GM18499 (cell line): ENCODE measurements around the gene ABCG1.

Experiments used
- ATAC-seq: cut with Tn5 transposase; IDR thresholded peaks from one replicate; pipeline ENCODE4 v1.9.1; 2021; ENCODE audit warnings: moderate number of reproducible peaks; ENCODE audit not compliant: insufficient read depth, unreplicated experiment

Gene ABCG1

DNA sequence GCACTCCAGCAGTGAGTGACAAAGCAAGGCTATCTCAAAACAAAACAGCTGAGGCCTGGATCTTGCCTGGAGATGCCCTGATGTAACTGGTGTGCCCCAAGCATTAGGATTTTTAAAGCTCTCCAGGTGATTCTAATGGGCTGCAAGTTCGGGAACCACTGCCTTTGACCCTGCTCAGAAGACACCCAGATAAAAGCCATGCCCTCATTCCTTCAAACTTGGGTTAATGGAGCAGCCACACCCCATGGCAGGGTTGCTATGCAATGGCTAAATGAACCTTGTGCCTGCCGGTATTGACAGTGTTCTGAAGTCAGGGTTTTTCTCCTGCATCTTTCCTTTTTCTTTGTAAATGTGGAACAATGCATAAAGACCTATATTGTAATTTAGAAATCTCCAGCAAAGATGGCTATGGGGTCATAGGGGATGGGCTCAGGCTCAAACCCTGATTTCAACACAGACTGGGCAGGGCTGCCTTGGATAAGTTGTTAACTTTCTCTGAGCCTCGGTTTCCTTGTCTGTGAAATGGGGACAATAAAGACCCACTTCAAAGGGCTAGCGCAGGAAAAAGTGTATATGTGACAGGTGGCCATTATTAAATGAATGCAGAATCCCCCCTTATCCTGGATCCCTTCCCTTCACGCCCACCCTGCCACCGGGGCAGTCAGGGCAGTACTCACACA is 95.8 kb downstream of the ABCG1 start:
- ATAC-seq: no peak

DNA sequence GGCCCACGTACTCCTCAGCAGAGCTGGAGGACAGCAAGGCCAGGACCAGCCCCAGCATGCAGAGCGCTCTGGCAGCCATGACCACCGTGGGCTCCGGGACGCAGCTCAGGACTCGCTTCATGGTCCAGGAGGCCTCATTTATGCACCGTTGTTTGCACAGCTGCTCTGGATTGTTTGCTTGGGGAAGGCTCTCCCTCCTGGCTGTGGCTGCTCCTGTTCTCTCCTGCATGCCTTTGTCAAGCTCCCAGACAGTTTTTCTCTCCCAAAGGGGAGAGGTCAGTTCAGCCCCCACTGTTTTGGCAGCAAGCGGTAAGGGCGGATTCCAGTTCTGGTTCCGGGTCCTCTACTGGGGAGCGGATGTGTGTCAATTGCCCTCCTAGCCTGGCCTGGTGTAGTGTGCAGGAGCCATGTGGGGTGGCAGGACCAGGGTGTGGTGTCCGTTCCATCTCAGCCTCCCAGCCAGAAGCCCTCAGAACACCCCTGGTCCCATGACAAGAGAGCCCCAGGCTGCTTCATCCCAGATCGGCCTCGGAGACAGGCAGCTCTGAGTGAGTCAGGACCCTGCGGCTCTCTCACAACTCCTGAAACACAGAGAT is 96.5 kb downstream of the ABCG1 start, which contains the start of gene TFF3:
Gene TFF3 (minus strand): TSS at position 114 of the 596 bp plus-strand sequence. CDS start 35 bp downstream, at position 79.
- no peak for ATAC-seq

DNA sequence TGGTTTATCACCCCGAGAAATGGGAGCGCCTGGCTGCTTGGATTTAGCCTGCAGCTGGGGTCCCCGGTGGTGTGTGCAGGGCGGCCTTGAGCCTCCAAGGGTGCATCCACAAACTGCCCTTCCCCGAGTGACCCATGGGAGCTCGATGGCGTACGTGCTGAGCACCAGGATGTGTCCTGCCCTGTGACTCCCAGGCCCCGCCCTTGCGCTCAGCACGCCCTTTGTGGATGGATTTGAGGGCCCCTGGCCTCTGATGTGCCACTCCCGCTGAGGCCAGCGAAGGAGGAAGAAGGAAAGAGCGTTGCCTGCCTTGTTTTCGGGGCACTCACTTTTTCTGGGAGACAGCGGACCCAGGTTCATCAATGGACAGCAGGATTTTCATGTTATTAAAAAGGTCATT is 98.0 kb downstream of the ABCG1 start:
- no peak for ATAC-seq

DNA sequence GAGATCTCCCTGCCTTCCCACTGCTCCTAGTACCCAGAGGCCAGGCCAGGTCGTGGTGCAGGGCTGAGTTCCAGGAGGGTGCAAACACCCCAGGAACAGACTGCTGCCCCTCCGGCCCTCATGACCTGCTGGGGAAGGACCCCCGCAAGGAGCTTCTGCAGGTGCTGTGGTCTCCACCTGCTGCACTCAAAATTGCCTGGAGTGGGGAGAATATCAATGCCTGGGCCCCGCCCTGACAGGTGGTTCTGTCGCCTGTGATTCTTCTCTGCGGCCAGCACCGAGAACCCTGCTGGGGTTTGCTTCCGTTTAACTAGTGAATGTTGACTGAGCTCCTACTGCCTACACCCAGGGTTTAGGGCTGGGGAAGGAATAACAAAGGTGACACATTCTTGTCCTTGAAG is 98.4 kb downstream of the ABCG1 start:
- no peak for ATAC-seq

DNA sequence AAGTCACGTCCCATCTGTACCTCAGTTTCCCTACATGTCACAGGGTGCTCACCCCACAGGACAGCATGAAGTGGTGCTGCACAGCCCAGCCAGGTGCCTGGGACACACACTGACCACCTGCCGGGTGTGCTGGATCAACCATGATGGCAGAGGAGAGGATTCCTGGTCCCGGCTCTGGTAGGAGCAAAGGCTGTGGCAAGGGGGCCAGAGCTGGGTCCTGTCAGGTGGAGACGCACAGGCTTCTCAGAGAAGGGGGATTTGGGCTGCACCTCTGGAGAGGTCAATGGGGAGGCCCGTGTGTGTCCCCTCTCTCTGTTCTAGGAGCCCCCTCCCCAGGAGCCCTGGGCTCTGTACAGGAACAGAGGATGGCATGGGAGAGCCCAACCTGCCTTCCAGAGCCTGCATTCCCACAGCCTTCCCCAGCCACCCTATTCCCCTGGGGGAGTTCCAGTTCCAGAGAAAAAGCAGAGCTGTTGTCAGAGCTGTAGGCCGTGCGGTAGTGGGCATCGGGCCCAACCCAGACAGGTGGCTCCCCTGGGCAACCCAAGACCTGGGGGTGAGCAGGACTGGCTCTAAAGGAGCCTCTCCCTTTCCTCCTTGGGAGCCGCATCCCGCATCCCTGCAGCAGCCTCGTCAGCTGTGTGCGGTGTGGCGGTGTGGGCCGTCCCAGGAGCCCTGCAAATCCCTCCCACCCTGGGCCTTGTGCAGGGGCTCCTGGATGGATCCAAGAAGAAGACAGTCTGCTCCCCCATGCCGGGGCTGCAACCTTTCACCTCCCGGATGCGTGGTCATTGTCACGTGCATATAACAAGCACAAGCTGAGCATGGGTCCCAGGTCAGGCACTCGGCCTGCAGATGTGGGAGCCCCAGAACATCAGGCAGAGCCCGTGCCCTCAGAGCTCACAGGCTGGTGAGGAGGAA is 99.1 kb downstream of the ABCG1 start:
- ATAC-seq: no peak

DNA sequence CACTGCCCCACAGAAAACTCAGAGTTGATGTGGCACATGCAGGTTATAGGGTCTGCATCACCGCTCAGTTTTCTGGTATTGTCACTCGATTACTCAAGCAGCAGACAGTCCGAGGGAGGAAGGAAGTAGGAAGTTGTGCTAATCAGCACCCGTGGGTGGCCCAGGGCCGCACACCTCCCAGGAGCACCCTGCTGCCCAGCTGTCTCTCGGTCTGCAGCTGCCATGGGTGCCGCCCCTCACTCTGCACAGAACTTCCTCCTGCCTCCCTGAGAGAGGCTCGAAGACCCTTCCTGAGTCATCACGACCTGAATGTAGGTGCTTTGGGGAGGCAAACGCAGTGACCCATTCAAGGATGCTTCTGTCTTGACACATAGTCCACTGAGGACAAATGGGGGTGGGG is 100.4 kb downstream of the ABCG1 start:
- ATAC-seq: no peak

DNA sequence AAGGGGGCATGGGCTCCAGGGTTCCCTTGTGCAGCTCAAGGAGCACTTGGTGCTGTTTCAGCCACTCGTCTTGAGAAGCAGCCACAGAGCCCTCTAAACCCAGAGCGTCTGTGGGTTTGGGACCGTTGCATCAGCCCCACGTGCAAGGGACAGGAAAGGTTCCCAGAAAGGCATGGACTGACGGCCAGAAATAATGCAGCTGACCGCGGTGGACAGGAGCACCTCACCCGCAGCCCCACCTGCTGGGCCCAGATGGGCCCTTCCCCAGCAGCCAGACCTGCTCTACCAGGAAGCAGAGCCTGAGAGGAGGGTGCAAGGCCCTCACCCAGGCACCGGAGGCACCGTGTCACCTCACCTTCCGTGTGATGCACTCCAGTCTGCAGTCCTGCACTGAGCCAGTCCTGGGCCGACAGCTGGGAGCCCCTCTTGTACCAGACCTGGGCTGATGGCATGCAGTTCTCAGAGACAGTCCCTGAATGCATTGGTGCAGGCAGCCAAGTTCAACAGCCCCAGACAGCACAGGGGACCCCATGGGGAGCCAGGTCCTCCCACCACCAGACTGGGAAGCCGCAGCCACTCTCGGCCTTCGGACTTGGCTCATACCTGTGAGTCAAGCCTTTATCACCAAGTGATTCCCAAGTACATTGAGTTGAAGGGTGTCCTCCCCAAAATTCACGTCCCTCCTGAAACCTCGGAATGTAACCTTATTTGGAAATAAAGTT is 101.1 kb downstream of the ABCG1 start:
- ATAC-seq: no peak

DNA sequence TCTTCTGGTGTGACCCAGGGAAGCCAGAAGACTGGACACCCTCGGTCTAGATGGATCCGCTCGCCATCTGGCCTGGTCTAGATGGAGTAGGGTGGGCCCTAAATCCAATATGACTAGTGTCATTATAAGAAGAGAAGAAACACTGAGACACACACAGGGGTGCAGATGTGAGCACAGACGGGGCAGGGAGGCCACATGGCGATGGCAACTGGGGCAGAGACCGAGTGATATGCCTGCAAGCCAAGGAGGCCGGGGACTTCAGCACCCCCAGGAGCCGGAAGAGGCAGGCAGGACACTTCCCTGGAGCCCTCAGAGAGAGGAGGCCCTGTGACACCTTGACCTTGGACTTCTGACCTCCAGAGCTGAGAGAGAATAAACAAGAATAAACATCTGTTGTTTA is 101.9 kb downstream of the ABCG1 start:
- ATAC-seq: no peak

DNA sequence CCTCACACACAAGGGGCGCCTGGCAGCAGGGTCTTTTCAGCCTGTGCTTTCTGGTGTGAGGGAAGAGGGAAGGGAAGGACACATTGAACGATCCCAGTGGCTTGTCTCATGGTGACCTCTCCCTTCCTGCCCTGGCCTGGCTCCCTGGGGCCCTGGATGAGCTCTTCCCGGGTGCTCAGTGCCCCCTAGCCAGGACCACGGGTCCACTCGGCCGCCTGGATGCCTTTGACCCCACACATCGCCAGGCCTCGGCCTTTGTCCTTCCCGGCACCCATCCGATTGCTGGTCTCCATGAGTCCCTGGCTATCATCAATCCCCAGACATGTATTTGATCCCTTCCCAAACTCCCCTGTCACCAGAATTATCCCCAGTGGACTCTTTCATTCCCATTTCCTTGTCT is 102.3 kb downstream of the ABCG1 start:
- no peak for ATAC-seq

DNA sequence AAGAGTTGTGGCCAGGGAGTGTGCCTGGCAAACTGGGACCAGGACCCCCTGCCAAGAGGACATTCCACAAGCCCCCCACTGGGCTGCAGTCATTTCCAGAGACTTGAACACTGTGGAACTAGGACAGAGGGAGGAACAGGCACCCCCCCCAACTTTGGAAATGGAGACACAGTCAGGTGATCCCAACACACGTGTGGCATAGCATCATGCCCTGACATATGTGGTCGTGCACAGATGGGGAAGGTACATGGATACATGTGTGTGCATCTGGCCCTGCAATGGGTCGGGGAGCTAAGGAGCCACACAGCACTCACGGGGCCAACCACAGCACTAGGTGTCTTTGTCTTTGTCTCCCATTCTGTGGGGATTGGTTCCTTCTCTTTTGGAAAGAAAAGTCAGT is 102.9 kb downstream of the ABCG1 start:
- ATAC-seq: no peak

DNA sequence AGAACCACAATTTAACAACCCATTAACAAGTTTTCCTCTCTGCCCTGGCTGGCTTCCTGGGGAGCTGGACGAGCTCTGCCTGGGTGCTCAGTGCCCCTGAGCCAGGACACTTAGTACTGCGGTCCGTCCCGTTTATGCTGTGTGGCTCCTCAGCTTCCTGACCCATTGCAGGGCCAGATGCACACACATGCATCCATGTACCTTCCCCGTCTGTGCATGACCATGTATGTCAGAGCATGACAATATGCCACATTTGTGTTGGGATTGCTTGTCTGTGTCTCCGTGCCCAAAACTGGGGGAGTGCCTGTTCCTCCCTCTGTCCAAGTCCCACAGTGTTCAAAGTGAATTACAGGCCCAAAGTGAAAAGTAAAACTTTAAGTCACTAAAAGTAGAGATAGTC is 106.0 kb downstream of the ABCG1 start:
- no peak for ATAC-seq

DNA sequence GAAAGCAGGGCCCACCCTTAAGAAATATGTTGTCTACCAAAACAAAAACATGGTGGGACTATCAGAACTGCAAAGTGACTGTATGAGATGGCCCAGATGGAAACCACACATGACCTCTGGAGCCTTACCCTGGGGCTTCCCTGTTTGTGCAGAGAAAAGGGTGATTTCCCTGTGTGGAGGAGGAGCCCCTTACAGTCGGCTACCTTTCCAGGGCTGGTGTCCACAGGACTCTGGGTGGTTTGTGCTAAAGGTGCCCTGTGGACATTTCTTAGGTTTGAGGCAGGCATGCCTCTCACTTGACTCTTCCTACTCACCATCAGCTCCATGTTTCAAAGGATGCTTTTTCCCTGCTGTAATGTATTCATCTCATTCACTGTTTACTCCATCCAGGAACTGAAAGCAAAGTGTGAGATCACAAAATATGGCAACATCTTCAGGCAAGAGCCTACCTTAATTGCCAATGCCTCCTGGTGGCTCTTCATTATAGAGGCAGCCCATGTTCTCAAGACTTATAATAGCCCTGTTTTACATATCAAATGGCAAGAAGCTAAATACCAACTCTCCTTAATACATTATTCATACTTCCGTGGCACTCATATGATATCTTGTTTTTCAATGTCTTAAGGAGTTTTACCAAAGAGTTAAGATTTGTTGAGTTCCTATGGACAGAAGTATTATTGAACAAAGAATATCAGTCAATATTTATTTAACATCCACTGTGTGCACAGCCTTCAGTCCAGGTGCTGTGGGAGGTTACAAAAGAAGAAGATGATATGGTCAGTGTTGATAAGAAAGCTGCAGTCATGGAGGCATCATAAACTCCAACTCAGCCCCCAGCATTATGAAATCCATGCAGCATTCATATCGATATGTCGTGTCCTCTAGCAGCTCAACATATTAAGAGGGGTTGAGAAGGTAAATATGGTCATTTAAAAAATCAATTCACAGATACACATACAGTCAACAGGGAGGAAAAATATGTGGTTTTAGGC is 111.7 kb downstream of the ABCG1 start:
- no peak for ATAC-seq

DNA sequence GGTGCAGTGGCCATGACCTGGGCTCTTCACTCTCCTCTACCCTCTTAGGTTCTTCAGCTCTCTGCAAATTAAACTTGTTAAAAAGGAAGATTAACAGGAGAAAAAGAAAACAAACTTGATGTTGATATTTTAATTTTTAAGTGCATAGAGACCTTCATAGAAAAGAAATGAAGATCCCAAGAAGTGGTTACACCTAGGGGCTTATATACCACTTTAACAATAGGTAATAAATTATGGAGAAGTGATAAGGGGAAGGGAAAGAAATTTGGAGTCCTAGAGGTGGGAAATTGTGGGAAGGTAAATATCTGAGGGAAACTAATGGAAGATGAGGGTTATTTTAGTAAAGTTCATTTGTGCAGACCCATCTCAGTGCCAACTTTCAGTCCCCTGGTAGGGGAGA is 112.7 kb downstream of the ABCG1 start:
- ATAC-seq: no peak

DNA sequence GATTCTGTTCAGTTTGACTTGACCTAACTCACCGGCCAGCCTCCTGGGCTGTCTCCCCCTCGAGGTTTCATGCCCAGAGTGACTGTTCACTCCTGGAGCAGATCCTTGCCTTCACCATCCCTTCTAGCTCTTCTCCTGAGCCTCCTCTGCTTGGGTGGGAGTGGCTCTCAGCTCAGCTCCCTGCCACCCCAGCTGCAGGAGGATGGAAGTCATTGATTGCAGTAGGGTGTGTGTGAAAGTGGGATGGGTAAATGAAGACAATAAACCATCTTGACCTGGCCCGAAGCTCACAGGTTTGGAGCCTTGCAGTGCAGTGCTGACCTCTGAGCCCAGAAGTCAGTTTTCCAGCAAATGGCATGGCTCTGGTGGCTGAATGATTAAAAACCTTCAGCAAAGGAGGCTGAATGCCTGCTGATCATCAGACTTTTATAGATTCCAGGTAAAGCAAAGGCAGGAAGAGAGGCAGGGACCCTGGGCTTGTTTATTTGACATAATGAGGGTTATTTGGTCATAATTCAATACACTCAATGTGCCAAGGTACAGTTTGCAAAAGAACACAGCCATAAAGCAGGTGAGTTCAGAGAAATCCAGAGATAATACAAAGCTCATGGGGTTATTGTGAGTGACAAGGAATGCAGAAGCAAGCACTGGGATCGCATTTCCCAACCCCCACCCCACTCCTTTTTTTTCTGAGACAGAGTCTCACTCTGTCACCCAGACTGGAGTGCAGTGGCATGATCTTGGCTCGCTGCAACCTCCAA is 113.8 kb downstream of the ABCG1 start:
- no peak for ATAC-seq

DNA sequence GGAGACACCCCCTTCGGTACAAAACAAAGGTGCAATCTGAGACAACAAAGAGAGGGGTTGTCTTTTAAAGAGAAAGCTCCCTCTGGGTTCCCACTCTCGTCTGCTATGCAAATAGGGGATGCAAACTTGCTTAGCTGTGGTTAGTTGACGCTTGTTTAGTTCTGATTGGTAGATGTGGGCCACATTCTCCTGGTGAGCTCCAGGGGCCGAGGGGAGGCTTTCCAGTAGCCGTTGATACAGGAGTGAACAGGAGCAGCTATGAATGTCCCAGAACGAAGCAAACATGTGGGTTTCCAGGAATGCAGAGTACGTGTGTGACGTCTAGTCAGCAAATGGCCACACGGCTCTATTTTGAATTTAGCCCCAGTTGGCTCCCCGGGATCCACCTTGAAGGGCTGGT is 117.1 kb downstream of the ABCG1 start:
- ATAC-seq: no peak

DNA sequence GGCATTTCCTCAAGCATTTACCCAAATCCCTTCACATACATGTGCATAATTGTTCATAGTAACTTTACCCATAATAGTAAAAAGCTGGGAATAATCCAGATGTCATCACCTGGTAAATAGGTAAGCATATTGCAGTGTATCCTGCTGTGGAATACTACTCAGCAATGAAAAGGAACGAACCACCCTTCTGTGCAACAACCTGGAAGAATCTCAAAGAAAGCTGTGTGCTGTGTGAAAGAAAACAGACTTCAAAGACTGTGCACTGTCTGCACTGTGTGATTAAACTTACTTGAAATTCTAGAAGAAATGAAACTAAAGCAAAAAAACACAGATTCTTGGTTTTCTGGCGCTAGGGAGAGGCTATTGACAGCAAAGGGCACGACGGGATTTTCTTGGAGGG is 118.3 kb downstream of the ABCG1 start:
- ATAC-seq: no peak

DNA sequence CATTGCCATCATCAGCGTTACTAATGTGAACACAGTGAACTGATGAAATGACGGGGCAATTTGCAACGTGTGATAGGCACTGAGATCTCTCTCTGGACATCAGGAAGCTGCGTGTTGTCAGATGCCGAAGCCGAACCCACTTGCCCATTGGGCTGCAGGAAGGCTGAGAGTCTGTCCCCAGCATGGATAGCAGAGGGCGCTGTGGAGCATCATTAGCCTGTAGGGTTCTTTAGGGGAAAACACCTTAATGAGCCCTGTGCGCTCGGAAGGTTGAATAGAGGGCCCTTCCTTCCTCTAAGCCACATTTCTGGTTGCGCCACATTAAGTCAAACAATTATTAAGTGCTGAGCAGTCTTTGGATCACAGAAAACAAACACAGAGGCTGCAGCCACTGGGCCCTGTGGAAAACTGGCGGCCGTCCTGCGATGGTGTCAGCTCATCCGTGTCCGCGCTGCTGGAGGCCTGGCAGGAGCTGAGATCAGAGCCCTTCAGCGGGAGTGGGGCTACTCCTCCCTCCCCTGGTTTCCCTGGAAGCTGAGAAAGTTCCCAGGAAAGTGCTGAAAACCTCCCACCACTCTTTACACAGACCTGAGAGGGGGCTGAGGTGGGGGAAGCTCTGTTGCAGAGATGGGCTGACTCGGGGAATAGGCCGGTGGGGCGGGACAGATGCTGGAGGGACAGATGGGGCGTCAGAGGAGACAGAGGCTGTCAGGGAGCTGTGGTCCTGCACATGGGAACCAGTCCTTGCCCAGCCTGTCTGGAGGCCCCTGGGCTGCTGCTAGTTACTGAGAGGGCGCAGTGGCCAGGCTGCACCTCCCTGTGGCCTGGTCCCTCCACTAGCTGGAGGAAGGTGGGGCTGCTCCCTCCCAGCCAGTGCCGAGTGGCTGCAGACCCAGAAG is 119.1 kb downstream of the ABCG1 start:
- ATAC-seq: no peak
